Ishikawa (cell line): ENCODE results near the gene RNF152.

Experiments used
- CEBPB ChIP-seq: IDR thresholded peaks from 2 replicates; pipeline ENCODE4 v1.6.1; 2012
- CREB1 ChIP-seq: IDR thresholded peaks from 2 replicates; pipeline ENCODE4 v1.6.1; 2012; ENCODE audit warnings: low read depth
- EGR1 ChIP-seq: IDR thresholded peaks from 2 replicates; pipeline ENCODE4 v1.6.1; 2012
- EP300 ChIP-seq: IDR thresholded peaks from 2 replicates; pipeline ENCODE4 v1.6.1; 2012; ENCODE audit warnings: borderline replicate concordance
- FOXM1 ChIP-seq: IDR thresholded peaks from 2 replicates; pipeline ENCODE4 v1.6.1; 2012; ENCODE audit warnings: low read depth, borderline replicate concordance
- MAX ChIP-seq: IDR thresholded peaks from 2 replicates; pipeline ENCODE4 v1.6.1; 2012
- NFIC ChIP-seq: IDR thresholded peaks from 2 replicates; pipeline ENCODE4 v1.6.1; 2012
- RAD21 ChIP-seq: IDR thresholded peaks from 2 replicates; pipeline ENCODE4 v1.6.1; 2012; ENCODE audit warnings: low read depth
- REST ChIP-seq: IDR thresholded peaks from 2 replicates; pipeline ENCODE4 v1.6.1; 2012; ENCODE audit warnings: low read depth, mild to moderate bottlenecking
- TAF1 ChIP-seq: IDR thresholded peaks from 2 replicates; pipeline ENCODE4 v1.6.1; 2012; ENCODE audit warnings: low read depth, mild to moderate bottlenecking
- TCF12 ChIP-seq: IDR thresholded peaks from 2 replicates; pipeline ENCODE4 v1.6.1; 2012; ENCODE audit warnings: low read depth
- TEAD4 ChIP-seq: IDR thresholded peaks from 2 replicates; pipeline ENCODE4 v1.6.1; 2012
- YY1 ChIP-seq: IDR thresholded peaks from 2 replicates; pipeline ENCODE4 v1.6.1; 2012; ENCODE audit warnings: low read depth
- ZBTB7A ChIP-seq: IDR thresholded peaks from 2 replicates; pipeline ENCODE4 v1.6.1; 2012; ENCODE audit warnings: low read depth
- TF ChIP-seq, protein P1 (sequence below): IDR thresholded peaks from 2 replicates; pipeline ENCODE4 v1.6.1; 2012

RNF152 gene

GRCh38 chr18:61935362-61935761, 42.6 kb upstream of the RNF152 start:
- TF ChIP-seq CREB1 (no peak), RAD21 (no peak), TAF1 (no peak), CEBPB (no peak), TEAD4 (no peak), YY1 (no peak), TCF12 (no peak), NFIC (no peak), ZBTB7A (no peak), EP300 (no peak), REST (no peak)
- TF ChIP-seq, protein P1, sequence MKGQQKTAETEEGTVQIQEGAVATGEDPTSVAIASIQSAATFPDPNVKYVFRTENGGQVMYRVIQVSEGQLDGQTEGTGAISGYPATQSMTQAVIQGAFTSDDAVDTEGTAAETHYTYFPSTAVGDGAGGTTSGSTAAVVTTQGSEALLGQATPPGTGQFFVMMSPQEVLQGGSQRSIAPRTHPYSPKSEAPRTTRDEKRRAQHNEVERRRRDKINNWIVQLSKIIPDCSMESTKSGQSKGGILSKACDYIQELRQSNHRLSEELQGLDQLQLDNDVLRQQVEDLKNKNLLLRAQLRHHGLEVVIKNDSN = no peak

DNA sequence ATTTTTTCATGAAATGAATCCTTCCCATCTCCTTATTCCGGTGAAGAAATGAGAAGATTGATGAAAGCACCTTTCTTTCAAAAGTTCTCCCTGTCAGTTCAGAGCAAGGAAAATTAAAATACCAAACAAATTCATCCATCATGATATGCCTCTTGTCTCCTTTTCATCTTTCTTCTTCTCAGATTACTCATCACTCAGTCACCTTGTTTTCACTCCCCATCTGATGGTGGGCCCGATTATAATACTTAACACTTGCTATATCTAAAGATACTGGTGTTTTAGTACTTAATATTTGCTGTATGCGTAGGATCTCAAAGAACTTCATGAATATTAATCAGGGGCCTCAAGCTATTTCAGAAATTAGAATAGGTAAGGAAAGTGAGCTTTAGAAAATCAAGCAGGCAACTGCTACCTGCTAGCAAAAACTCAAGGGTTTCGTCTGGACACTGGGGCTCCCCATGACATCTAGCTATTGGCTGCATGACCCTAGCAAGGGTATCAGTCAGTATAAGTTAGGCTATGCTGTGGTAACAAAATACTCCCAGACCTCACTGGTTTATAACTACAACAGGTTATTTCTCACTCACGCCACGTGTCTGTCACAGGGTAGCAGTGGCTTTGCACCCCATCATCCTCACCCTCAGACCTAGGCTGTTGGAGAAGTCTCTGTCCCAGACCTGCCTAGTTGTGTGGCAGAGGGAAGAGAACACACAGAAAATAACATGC, 39.0 kb upstream of the RNF152 start:
- TF ChIP-seq CREB1 (no peak), TAF1 (no peak), RAD21 (no peak), NFIC (no peak), TCF12 (no peak), ZBTB7A (no peak), FOXM1 (no peak), TEAD4 (no peak), MAX (no peak), EP300 (no peak), REST (no peak), EGR1 (no peak)
- TF ChIP-seq, protein P1 = no peak

DNA sequence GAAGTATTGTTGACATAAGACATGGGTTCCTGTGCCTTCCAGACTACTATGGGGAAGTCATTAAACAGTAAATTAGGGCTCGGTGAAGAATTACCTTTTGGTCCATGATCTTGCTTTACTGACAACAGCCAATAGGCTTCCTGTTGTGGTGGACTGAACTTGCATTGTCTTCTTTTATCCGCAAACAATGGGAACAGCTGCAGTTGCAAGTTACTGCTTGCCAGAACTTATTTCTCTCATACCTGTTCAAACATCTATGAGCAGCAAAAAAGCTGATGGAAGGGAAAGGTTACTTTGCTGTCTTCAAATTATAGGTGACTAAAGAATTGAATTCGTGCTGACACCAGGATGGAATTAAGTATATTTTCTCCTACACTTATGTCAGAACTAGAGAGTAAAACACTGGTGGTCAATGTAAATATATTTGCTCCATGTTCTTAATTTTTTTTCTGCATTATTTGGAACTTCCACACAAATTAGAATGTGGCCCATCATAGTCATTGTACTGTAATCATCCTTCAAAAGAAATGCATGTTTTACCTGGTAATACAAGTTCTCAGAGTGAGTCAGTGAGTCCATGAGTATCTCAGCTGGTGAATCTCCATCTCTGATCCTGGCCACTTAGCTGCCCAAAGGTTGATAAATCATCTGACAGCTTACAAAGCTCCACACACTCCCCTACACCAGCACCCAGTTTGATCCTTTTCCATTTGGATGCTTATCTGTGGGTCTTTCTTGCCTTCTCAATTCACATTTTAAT, 37.3 kb upstream of the RNF152 start:
- no peak for TF ChIP-seq MAX
- no peak for TF ChIP-seq NFIC
- TF ChIP-seq ZBTB7A = no peak
- no peak for TF ChIP-seq TAF1
- no peak for TF ChIP-seq CEBPB
- no peak for TF ChIP-seq RAD21
- TF ChIP-seq, protein P1 = no peak
- no peak for TF ChIP-seq YY1
- no peak for TF ChIP-seq CREB1
- no peak for TF ChIP-seq FOXM1
- no peak for TF ChIP-seq EGR1
- TF ChIP-seq REST = no peak
- no peak for TF ChIP-seq TEAD4
- TF ChIP-seq EP300 = no peak
- TF ChIP-seq TCF12 = no peak
